ENCODE data around the gene GLRX2. TPM values are rescaled to one million over a fixed set of nuclear protein-coding genes. Genes with fewer than 3 reads are reported as not detected.
"Not testable (repeated sequence)": the region's sequence is repeated elsewhere in the genome, so short reads cannot be mapped to it uniquely, and the experiment has no call there.

The GLRX2 gene
- 29.0 TPM for total RNA-seq
- long read RNA-seq, transcript GLRX2-201 (4 exons, 701 nt) = major isoform, 25 of 30 reads
- long read RNA-seq, partial matches to known transcripts = 0 of 30 reads
- long read RNA-seq, other reads (novel, unspliced or antisense) = 5 of 30 reads

GRCh38 chr1:193104907-193105820 lies at the start of gene GLRX2:
Gene GLRX2 (minus strand): TSS chr1:193105414. CDS start chr1:193105382, 32 bp downstream.
- peak; percentile 95 for DNase-seq (ENCODE audit: low spot score)
- intact Hi-C loops (cut with DNase I) = loop anchor here (1.0 to 10.0 kb wide), 3 partner anchors 17 to 630 kb away; partner anchors contain the start of genes CDC73, RO60 and UCHL5

DNA sequence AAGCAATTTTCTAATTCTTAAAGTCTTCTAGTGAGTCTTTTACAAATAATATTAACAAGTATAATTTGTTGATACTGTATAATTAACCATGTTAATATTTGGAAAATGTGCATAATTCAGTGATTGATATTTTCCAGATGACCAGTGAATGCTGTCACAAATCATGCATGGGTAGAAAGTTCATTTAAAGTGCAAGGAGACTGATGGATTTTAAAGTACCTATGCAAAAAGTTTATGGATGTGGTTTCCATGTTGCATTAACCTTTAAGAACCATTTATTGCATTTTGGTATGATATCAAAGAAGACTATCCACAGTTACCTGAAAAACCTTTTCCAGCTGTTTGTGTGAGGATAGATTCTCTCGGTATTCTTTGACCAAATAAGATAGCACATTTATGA lies 39.8 kb upstream of the GLRX2 start:
- no peak for DNase-seq (ENCODE audit: low spot score)
- intact Hi-C loops (cut with DNase I) = no loop called here

- DNase-seq (ENCODE audit: low spot score) = no peak
- intact Hi-C loops (cut with DNase I) = no loop called here
Measured at GRCh38 chr1:193144361-193144938, 39.2 kb upstream of the GLRX2 start.

DNA sequence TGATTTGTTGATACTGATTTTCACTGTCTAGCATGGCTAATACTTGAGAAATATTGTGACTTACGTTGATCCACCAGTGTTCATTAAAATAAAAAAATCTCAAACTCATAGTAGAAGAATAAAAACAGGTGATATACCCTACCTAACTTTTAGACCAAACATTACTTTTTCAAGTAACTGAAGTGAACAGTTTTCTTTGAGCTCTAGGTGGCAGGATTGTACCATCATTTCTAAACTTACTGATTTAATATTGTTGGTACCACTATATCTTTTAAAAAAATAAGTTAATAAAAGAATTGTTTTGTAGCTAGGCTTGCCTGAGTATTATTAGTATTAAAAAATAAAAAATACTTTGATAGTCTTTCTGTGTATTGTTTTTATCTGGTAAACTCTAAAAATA lies 38.1 kb upstream of the GLRX2 start:
- intact Hi-C loops (cut with DNase I) = no loop called here

GRCh38 chr1:193142409-193142808 lies 37.2 kb upstream of the GLRX2 start:
- intact Hi-C loops (cut with DNase I) = no loop called here
- DNase-seq (ENCODE audit: low spot score) = no peak

More for the DNA sequence above, 38.1 kb upstream of the GLRX2 start:
- no peak for DNase-seq (ENCODE audit: low spot score)

GRCh38 chr1:193141804-193142203 lies 36.6 kb upstream of the GLRX2 start:
- DNase-seq (ENCODE audit: low spot score) = no peak
- intact Hi-C loops (cut with DNase I) = no loop called here

DNA sequence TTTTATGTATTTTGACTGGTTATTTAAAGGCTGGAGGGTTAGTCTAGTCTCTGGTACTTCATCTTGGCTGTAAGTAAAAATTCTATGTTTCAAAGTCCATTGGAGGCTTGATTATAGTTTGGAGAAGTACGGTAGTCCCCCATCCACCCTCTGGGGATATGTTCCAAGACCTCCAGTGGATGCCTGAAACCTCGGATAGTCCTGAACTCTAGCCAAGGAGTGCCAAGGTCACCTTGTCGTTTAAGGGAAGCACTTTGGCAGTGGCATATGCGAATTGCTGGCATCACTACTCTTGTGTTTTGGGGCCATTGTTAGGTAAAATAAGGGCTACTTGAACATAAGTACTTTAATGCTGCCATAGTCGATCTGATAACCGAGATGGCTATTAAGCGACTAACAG lies 35.0 kb upstream of the GLRX2 start:
- intact Hi-C loops (cut with DNase I) = no loop called here
- no peak for DNase-seq (ENCODE audit: low spot score)

DNA sequence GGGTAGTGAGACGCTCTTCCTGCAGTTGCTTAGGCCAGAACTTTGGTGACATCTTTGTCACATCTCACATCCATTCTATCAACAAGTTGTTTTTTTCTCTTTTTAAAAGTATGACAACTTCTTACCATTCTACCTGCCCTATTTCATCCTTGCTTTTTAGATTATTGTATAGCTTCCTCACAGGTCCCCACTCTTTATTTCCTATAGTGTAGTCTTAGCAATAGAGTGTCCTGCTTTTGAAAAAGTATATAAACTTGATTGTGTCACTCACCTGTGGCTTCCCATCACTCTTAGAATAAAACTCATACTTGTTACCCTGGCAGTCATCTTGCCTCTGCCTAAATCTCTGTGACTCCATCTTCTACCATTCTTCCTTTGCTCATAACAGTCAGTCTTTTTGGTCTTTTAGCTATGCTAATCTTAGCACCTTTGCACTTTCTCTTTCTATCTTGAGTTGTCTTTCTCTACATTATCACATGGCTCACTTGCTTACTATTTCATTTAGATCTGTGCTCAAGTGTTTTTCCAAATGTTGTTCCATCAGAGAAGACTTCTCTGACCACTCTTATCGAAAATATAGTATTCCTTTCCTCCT lies 26.1 kb upstream of the GLRX2 start:
- intact Hi-C loops (cut with DNase I) = no loop called here
- DNase-seq (ENCODE audit: low spot score) = no peak

DNA sequence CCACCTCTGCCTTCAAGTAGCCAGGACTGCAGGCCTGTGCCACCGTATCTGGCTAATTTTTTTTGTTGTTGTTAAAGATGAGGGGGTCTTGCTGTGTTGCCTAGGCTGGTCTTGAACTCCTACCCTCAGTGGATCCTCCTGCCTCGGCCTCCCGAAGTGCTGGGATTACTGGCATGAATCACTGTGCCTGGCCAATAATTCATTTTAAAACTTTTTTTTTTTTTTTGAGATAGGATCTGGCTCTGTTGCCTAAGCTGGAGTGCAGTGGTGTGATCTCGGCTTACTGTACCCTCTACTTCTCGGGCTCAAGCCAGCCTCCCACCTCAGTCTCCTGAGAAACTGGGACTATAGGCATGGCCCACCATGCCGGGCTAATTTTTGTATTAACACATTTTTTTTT lies 20.2 kb upstream of the GLRX2 start:
- intact Hi-C loops (cut with DNase I) = no loop called here
- no peak for DNase-seq (ENCODE audit: low spot score)

GRCh38 chr1:193123751-193124150 lies 18.5 kb upstream of the GLRX2 start:
- intact Hi-C loops (cut with DNase I) = loop anchor here (5.0 kb wide), 1 partner anchor 316 kb away; the partner anchor contains the start of gene RGS2
- no peak for DNase-seq (ENCODE audit: low spot score)

- intact Hi-C loops (cut with DNase I) = loop anchor here (1.0 to 5.0 kb wide), 3 partner anchors 17 to 315 kb away; partner anchors contain the start of genes GLRX2, RGS2, RO60 and UCHL5
Measured at GRCh38 chr1:193121616-193122593, 16.7 kb upstream of the GLRX2 start, which contains the start of gene CDC73. Gene CDC73 (plus strand): TSS chr1:193122031. CDS start chr1:193122201, 170 bp downstream.

DNA sequence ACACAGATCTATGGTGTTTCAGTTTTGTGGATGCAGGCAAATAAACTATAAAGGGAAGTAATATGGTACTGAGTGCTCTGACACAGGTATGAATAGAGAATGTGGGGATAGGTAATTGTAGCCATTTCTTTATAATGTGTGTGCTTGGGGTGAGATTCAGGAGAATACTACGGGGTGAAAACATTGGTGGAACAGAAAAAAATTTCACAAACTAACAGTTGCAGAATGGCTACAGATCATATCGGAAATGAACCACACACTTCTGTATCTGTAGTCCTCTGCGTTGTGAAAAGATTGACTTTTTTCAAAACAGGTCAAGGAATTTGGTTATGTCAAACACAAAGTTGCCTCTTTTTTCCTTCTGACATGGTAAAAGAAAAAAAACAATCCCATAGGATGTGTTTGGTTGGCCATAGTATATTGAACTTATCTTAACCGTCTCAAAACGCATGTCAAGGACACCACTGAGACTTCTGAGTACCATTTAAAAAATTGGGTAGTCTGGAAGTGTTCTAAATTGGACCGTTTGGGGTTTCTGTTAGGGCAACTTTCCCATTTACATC lies 15.5 kb upstream of the GLRX2 start:
- intact Hi-C loops (cut with DNase I) = loop anchor here (5.0 kb wide), 1 partner anchor 313 kb away; the partner anchor contains the start of gene RGS2
- no peak for DNase-seq (ENCODE audit: low spot score)

More at GRCh38 chr1:193121616-193122593, 16.7 kb upstream of the GLRX2 start, which contains the start of gene CDC73:
- DNase-seq (ENCODE audit: low spot score) = peak; percentile 99

DNA sequence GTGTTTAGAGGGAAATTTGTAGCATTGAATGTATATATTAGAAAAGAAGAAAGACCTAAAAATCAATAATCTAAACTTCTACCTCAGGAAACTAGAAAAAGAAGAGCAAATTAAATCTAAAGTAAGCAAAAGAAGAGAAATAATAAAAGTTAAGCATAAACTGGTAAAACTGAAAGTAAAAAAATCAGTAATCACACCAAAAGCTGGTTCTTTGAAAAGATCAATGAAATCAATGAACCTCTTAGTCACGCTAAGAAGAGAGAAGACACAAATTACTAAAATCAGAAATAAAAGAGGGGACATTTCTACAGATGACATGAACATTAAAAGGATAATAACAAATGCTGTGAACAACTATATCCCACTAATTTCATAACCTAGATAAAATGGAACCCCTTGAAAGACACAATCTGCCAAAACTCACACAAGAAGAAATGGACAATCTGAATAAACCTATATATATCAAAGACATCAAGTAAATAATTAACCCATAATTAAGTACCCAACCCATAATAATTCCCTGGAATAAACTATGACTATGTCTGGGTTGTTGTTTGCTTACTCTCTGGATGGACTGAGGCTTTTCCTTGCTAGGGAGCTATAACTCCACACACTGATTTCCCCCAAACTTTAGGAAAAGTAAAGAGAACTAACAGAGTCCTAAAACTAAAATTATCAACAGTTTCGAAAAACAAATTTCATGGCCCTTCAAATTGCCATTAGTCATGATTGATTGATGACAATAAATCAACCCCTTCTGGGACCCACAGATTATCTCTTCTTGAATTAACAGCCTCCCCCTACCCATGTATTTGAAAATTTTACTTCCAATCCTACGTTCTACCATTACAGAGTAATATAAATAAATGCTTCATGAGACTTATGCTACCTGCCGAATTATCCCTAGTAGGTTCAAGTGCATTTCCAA lies 13.9 kb upstream of the GLRX2 start:
- intact Hi-C loops (cut with DNase I) = no loop called here

DNA sequence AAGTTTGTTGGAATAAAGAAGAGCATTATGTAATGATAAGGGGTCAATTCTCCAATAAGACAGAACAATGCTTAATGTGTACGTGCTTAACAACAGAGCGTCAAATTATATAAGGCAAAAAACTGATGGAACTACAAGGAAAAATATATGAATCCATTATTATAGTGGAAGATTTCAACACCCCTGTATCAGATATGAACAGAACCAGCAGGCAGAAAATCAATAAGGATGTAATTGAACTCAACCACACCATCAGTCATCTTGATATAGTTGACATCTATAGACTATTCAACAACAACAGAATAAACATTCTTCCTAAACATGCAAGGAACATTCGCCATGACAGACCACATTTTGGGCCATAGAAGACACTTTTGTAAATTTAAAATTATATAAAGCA lies 13.0 kb upstream of the GLRX2 start:
- no peak for DNase-seq (ENCODE audit: low spot score)
- intact Hi-C loops (cut with DNase I) = no loop called here

More for the DNA sequence above, 13.9 kb upstream of the GLRX2 start:
- no peak for DNase-seq (ENCODE audit: low spot score)

- intact Hi-C loops (cut with DNase I) = not testable (repeated sequence)
Measured at GRCh38 chr1:193117167-193117566, 12.0 kb upstream of the GLRX2 start.

DNA sequence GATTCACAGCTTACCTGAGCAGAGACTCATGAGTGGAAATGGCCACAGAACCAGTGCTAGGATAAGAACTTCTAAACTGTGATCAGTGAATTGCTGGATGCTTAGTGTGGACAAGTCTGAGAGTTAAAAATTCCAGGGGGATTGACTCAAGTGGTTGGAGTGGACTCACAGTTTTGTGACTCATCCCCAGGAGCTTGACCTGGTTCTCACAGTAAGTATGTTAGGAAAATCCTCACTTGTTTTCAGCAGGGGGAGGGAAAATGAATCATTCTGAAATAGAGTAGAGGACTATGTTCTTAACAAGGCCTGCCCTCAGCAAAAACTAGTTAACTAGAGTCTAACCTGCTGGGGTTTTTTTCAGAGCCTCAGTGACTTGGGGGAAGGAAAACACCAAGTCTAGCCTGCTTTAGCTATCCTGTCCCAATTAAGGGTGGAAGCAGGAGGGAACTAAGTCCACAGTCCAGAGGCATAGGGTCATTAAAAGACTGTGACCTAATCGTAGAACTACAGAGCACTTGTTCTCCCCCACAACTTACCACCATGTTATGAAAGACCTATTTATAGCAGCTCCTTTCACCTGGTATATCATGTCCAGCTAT lies 10.5 kb upstream of the GLRX2 start:
- DNase-seq (ENCODE audit: low spot score) = no peak
- intact Hi-C loops (cut with DNase I) = no loop called here

More at GRCh38 chr1:193117167-193117566, 12.0 kb upstream of the GLRX2 start:
- not testable (repeated sequence) for DNase-seq (ENCODE audit: low spot score)
